CD1c-positive myeloid dendritic cell (primary cell): ENCODE results near the gene CDH23.

Source experiments
- DNase-seq: peaks from one replicate; pipeline ENCODE4 v3.0.0-alpha.2; 2016; ENCODE audit errors: extremely low spot score

Gene CDH23

GRCh38 chr10:71623098-71623985 is 226.6 kb downstream of the CDH23 start:
- no peak for DNase-seq

- DNase-seq = no peak
Measured at GRCh38 chr10:71623986-71624291, 227.2 kb downstream of the CDH23 start.

- DNase-seq = no peak
Measured at GRCh38 chr10:71625445-71626175, 228.9 kb downstream of the CDH23 start.

GRCh38 chr10:71627230-71627939 is 230.7 kb downstream of the CDH23 start:
- DNase-seq = no peak

- DNase-seq = peak; percentile 48
Measured at GRCh38 chr10:71627956-71628355, 231.2 kb downstream of the CDH23 start.

- no peak for DNase-seq
Measured at GRCh38 chr10:71629131-71629530, 232.4 kb downstream of the CDH23 start.

GRCh38 chr10:71630168-71630567 is 233.4 kb downstream of the CDH23 start:
- no peak for DNase-seq

- DNase-seq = no peak
Measured at GRCh38 chr10:71631007-71631861, 234.5 kb downstream of the CDH23 start.

- DNase-seq = no peak
Measured at GRCh38 chr10:71632200-71632820, 235.6 kb downstream of the CDH23 start.

- DNase-seq = no peak
Measured at GRCh38 chr10:71632896-71633600, 236.3 kb downstream of the CDH23 start.

- DNase-seq = no peak
Measured at GRCh38 chr10:71633920-71634319, 237.2 kb downstream of the CDH23 start.

- DNase-seq = no peak
Measured at GRCh38 chr10:71634531-71635164, 237.9 kb downstream of the CDH23 start.

GRCh38 chr10:71635251-71635866 is 238.6 kb downstream of the CDH23 start:
- no peak for DNase-seq

- DNase-seq = no peak
Measured at GRCh38 chr10:71635867-71636266, 239.1 kb downstream of the CDH23 start.

- no peak for DNase-seq
Measured at GRCh38 chr10:71636588-71636987, 239.9 kb downstream of the CDH23 start.

- DNase-seq = no peak
Measured at GRCh38 chr10:71637305-71637704, 240.6 kb downstream of the CDH23 start.

GRCh38 chr10:71638064-71638821 is 241.5 kb downstream of the CDH23 start:
- DNase-seq = peak; percentile 86

GRCh38 chr10:71638822-71639719 is 242.4 kb downstream of the CDH23 start:
- DNase-seq = peak; percentile 9
